DOHH2 (cell line): Measurements from ENCODE around the gene C1orf146.

ENCODE experiments used
- CTCF ChIP-seq: fragments of 200-600 bp; sonication (generic); IDR thresholded peaks from one replicate; pipeline ENCODE4 v1.5.1; 2014; ENCODE audit warnings: antibody characterized with exemption, mild to moderate bottlenecking, low read depth, low read length; ENCODE audit not compliant: poor library complexity, severe bottlenecking
- EZH2phosphoT487 ChIP-seq: fragments of 200-600 bp; sonication (generic); IDR thresholded peaks from 2 replicates; pipeline ENCODE4 v1.6.1; 2017; ENCODE audit warnings: borderline replicate concordance, mild to moderate bottlenecking, antibody characterized with exemption, low read length, moderate library complexity, mixed read lengths

- TF ChIP-seq CTCF (no peak), EZH2phosphoT487 (no peak)
Observed at GRCh38 chr1:92273039-92273438, 55.3 kb downstream of the C1orf146 start.
